HepG2 (cell line): ENCODE data around the gene INO80E.

ENCODE experiments used
- GTF2F1 ChIP-seq: fragments of 150-350 bp; IDR thresholded peaks from 2 replicates; pipeline ENCODE4 v1.6.1; 2014; ENCODE audit warnings: low read length
- POLR2G ChIP-seq: fragments of 200-400 bp; formaldehyde crosslinking; IDR thresholded peaks from 2 replicates; pipeline ENCODE4 v1.6.1; 2018; ENCODE audit warnings: mild to moderate bottlenecking, low read depth, low read length, moderate library complexity
- SMAD1 ChIP-seq: sonication (generic); formaldehyde crosslinking; IDR thresholded peaks from 2 replicates; pipeline ENCODE4 v1.4.0; 2020; ENCODE audit warnings: missing genetic modification reagents, low read depth, mild to moderate bottlenecking, borderline replicate concordance
- TBX3 ChIP-seq: fragments of 450-650 bp; IDR thresholded peaks from 2 replicates; pipeline ENCODE4 v1.6.1; 2017; ENCODE audit warnings: antibody characterized with exemption, mild to moderate bottlenecking, inconsistent platforms, borderline replicate concordance
- ZNF512 ChIP-seq: sonication (generic); formaldehyde crosslinking; IDR thresholded peaks from 2 replicates; pipeline ENCODE4 v1.4.0; 2020; ENCODE audit warnings: mild to moderate bottlenecking, missing genetic modification reagents
- ZNF570 ChIP-seq: sonication (generic); formaldehyde crosslinking; IDR thresholded peaks from 2 replicates; pipeline ENCODE4 v1.4.0; 2020; ENCODE audit warnings: mild to moderate bottlenecking, missing genetic modification reagents, borderline replicate concordance
- TF ChIP-seq, protein P1 (sequence below): sonication (generic); formaldehyde crosslinking; IDR thresholded peaks from 2 replicates; pipeline ENCODE4 v1.5.0; 2020; ENCODE audit warnings: mild to moderate bottlenecking, missing genetic modification reagents, moderate library complexity
- TF ChIP-seq, protein P2 (sequence below): sonication (generic); formaldehyde crosslinking; IDR thresholded peaks from 2 replicates; pipeline ENCODE4 v1.8.0; 2022; ENCODE audit warnings: missing genetic modification reagents, mild to moderate bottlenecking, borderline replicate concordance

GRCh38 chr16:29999605-30000004 is 3.6 kb downstream of the INO80E start:
- TF ChIP-seq SMAD1 (CRISPR knock-in tag) (no peak), ZNF512 (CRISPR knock-in tag) (no peak), TBX3 (no peak), POLR2G (no peak), ZNF570 (CRISPR knock-in tag) (no peak), GTF2F1 (no peak)
- TF ChIP-seq, protein P1, sequence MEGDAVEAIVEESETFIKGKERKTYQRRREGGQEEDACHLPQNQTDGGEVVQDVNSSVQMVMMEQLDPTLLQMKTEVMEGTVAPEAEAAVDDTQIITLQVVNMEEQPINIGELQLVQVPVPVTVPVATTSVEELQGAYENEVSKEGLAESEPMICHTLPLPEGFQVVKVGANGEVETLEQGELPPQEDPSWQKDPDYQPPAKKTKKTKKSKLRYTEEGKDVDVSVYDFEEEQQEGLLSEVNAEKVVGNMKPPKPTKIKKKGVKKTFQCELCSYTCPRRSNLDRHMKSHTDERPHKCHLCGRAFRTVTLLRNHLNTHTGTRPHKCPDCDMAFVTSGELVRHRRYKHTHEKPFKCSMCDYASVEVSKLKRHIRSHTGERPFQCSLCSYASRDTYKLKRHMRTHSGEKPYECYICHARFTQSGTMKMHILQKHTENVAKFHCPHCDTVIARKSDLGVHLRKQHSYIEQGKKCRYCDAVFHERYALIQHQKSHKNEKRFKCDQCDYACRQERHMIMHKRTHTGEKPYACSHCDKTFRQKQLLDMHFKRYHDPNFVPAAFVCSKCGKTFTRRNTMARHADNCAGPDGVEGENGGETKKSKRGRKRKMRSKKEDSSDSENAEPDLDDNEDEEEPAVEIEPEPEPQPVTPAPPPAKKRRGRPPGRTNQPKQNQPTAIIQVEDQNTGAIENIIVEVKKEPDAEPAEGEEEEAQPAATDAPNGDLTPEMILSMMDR (CRISPR knock-in tag), result no peak
- TF ChIP-seq, protein P2, sequence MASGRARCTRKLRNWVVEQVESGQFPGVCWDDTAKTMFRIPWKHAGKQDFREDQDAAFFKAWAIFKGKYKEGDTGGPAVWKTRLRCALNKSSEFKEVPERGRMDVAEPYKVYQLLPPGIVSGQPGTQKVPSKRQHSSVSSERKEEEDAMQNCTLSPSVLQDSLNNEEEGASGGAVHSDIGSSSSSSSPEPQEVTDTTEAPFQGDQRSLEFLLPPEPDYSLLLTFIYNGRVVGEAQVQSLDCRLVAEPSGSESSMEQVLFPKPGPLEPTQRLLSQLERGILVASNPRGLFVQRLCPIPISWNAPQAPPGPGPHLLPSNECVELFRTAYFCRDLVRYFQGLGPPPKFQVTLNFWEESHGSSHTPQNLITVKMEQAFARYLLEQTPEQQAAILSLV (CRISPR knock-in tag), result no peak
